GM13977 (cell line): ENCODE measurements around the gene STX16.

Experiments used
- DNase-seq: peaks from one replicate; pipeline ENCODE4 v3.0.0; 2012; ENCODE audit warnings: low spot score
- in situ Hi-C: fragments of 300-500 bp; cut with MboI; formaldehyde crosslinking; loops from one replicate; pipeline ENCODE4 v1.12.0; 2022; ENCODE audit warnings: low sequenced_read_pairs, low pct_unique_long_range_greater_than_20kb, mixed read lengths, inconsistent platforms; ENCODE audit not compliant: unreplicated experiment
- TF ChIP-seq, protein P1 (sequence below): IDR thresholded peaks from 2 replicates; pipeline ENCODE4 v1.5.1; 2012; ENCODE audit warnings: mild to moderate bottlenecking, control low read depth; ENCODE audit not compliant: insufficient read depth; ENCODE audit errors: extremely low read depth, missing control alignments

STX16 gene

GRCh38 chr20:58619077-58619863 is 31.8 kb upstream of the STX16 start:
- no peak for DNase-seq
- in situ Hi-C loops, result no loop called here
- TF ChIP-seq, protein P1, sequence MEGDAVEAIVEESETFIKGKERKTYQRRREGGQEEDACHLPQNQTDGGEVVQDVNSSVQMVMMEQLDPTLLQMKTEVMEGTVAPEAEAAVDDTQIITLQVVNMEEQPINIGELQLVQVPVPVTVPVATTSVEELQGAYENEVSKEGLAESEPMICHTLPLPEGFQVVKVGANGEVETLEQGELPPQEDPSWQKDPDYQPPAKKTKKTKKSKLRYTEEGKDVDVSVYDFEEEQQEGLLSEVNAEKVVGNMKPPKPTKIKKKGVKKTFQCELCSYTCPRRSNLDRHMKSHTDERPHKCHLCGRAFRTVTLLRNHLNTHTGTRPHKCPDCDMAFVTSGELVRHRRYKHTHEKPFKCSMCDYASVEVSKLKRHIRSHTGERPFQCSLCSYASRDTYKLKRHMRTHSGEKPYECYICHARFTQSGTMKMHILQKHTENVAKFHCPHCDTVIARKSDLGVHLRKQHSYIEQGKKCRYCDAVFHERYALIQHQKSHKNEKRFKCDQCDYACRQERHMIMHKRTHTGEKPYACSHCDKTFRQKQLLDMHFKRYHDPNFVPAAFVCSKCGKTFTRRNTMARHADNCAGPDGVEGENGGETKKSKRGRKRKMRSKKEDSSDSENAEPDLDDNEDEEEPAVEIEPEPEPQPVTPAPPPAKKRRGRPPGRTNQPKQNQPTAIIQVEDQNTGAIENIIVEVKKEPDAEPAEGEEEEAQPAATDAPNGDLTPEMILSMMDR, result no peak

- DNase-seq, result no peak
- TF ChIP-seq, protein P1, result no peak
- in situ Hi-C loops, result no loop called here
Measured at GRCh38 chr20:58619864-58620431, 31.1 kb upstream of the STX16 start.

GRCh38 chr20:58621906-58622548 is 29.1 kb upstream of the STX16 start:
- DNase-seq, result no peak
- TF ChIP-seq, protein P1, result no peak
- in situ Hi-C loops, result no loop called here

GRCh38 chr20:58622671-58623578 is 28.2 kb upstream of the STX16 start:
- in situ Hi-C loops, result no loop called here

GRCh38 chr20:58623579-58624473 is 27.3 kb upstream of the STX16 start:
- DNase-seq, result no peak
- in situ Hi-C loops, result no loop called here

More at GRCh38 chr20:58622671-58623578, 28.2 kb upstream of the STX16 start:
- TF ChIP-seq, protein P1, result no peak
- no peak for DNase-seq

More at GRCh38 chr20:58623579-58624473, 27.3 kb upstream of the STX16 start:
- TF ChIP-seq, protein P1, result no peak
